ENCODE data around the gene EPM2AIP1. TPM values are rescaled to one million over a fixed set of nuclear protein-coding genes. Genes with fewer than 3 reads are reported as not detected.
A peak's percentile ranks its signal among the peaks of the same experiment; 100 is the strongest.

Gene EPM2AIP1
- total and polyA plus RNA-seq, 9 of the 15 experiments (the other 6 are each of a cell fraction or from before 2014, with no cell fraction given): 6.7 to 44.8 (median 25.2) TPM

DNA sequence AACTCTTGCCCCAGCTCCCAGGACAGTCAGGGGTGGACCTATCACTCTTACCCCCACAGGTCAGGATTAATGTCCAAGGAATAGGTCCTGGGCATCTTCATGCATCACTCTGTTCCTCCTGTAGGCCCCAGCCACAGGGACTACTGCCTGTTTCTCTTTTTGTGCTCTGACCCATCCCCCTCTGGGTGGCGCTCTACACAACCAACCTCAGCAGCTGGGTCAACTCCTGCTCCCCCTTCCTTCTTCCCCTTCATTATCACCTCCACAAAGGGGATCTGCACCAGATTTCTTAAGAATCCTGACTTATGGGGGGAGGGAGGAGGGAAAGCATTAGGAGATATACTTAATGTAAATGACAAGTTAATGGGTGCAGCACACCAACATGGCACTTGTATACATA, 35.9 kb downstream of the EPM2AIP1 start (continued):
- TF ChIP-seq, protein P1, sequence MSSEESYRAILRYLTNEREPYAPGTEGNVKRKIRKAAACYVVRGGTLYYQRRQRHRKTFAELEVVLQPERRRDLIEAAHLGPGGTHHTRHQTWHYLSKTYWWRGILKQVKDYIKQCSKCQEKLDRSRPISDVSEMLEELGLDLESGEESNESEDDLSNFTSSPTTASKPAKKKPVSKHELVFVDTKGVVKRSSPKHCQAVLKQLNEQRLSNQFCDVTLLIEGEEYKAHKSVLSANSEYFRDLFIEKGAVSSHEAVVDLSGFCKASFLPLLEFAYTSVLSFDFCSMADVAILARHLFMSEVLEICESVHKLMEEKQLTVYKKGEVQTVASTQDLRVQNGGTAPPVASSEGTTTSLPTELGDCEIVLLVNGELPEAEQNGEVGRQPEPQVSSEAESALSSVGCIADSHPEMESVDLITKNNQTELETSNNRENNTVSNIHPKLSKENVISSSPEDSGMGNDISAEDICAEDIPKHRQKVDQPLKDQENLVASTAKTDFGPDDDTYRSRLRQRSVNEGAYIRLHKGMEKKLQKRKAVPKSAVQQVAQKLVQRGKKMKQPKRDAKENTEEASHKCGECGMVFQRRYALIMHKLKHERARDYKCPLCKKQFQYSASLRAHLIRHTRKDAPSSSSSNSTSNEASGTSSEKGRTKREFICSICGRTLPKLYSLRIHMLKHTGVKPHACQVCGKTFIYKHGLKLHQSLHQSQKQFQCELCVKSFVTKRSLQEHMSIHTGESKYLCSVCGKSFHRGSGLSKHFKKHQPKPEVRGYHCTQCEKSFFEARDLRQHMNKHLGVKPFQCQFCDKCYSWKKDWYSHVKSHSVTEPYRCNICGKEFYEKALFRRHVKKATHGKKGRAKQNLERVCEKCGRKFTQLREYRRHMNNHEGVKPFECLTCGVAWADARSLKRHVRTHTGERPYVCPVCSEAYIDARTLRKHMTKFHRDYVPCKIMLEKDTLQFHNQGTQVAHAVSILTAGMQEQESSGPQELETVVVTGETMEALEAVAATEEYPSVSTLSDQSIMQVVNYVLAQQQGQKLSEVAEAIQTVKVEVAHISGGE (CRISPR knock-in tag; IDR thresholded peaks at IDR 0.05): no peak
- TF ChIP-seq, protein P2, sequence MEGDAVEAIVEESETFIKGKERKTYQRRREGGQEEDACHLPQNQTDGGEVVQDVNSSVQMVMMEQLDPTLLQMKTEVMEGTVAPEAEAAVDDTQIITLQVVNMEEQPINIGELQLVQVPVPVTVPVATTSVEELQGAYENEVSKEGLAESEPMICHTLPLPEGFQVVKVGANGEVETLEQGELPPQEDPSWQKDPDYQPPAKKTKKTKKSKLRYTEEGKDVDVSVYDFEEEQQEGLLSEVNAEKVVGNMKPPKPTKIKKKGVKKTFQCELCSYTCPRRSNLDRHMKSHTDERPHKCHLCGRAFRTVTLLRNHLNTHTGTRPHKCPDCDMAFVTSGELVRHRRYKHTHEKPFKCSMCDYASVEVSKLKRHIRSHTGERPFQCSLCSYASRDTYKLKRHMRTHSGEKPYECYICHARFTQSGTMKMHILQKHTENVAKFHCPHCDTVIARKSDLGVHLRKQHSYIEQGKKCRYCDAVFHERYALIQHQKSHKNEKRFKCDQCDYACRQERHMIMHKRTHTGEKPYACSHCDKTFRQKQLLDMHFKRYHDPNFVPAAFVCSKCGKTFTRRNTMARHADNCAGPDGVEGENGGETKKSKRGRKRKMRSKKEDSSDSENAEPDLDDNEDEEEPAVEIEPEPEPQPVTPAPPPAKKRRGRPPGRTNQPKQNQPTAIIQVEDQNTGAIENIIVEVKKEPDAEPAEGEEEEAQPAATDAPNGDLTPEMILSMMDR (IDR thresholded peaks at IDR 0.05 in 2 of 3, conservative IDR thresholded peaks at IDR 0.05 in 1 of 3; ENCODE audit: insufficient read depth in 2 of 3, low read depth in 1 of 3, low read length in 3 of 3): peak; percentile 69 to 81 (median 72)
- no peak for TF ChIP-seq DDX20 (tag; IDR thresholded peaks at IDR 0.05; ENCODE audit: low read depth)

DNA sequence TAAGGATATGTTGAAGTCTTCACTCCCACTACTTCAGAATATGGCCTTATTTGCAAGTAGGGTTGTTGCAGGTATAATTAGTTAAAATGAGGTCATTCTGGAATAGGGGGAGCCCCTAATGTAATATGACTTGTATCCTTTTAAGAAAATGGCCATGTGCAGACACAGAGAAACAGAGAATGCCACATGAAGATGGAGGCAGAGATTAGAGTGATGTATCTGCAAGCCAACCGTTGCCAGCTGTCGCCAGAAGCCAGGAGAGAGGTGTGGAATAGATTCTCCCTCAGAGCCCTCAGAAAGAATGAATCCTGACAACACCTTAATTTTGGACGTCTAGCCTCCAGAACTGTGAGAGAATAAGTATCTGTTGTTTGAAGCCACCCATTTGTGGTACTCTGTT, 36.8 kb downstream of the EPM2AIP1 start:
- H3K9me1 ChIP-seq (ENCODE audit: control insufficient read depth, insufficient read depth, low read length): no peaks in the 10 kb centered on the region
- no peak overlapping the region for H3K4me3 ChIP-seq
- no peaks in the 10 kb centered on the region for H3K9me3 ChIP-seq (replicated peaks; ENCODE audit: control insufficient read depth, insufficient read depth, low read depth, low read length)
- ChIA-PET POLR2A (interaction anchor here (0.7 to 0.9 kb wide), 3 partner anchors 10 to 22 kb away, joined by 3 read pairs; no protein-coding TSS in a partner anchor), CTCF (ENCODE audit: low intra/inter-chr PET ratio) (no interaction called here)
- TF ChIP-seq MCM7 (IDR thresholded peaks at IDR 0.05) (no peak), COPS2 (conservative IDR thresholded peaks at IDR 0.05) (no peak), HNRNPLL (IDR thresholded peaks at IDR 0.05; ENCODE audit: low read depth, low read length, poor library complexity, severe bottlenecking) (no peak), FOXP1 (CRISPR knock-in tag; IDR thresholded peaks at IDR 0.05) (no peak), FOXA3 (CRISPR knock-in tag; conservative IDR thresholded peaks at IDR 0.05 in 1 of 2, IDR thresholded peaks at IDR 0.05 in 1 of 2) (no peak), PURB (CRISPR knock-in tag; IDR thresholded peaks at IDR 0.05; ENCODE audit: low read depth) (no peak), POLR2B (IDR thresholded peaks at IDR 0.05; ENCODE audit: low read depth, partially characterized antibody) (no peak), NRF1 (conservative IDR thresholded peaks at IDR 0.05 in 1 of 2, IDR thresholded peaks at IDR 0.05 in 1 of 2) (no peak), RB1 (IDR thresholded peaks at IDR 0.05; ENCODE audit: low read depth) (no peak)
- TF ChIP-seq, protein P3, sequence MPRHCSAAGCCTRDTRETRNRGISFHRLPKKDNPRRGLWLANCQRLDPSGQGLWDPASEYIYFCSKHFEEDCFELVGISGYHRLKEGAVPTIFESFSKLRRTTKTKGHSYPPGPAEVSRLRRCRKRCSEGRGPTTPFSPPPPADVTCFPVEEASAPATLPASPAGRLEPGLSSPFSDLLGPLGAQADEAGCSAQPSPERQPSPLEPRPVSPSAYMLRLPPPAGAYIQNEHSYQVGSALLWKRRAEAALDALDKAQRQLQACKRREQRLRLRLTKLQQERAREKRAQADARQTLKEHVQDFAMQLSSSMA (CRISPR knock-in tag; IDR thresholded peaks at IDR 0.05): no peak
- H3K4me2 ChIP-seq (ENCODE audit: insufficient read depth, low read length): no peak overlapping the region
- no peaks in the 10 kb centered on the region for H3K27me3 ChIP-seq (ENCODE audit: control insufficient read depth in 2 of 2, insufficient read depth in 2 of 2, low read length in 2 of 2)
- no peaks in the 10 kb centered on the region for H3K36me3 ChIP-seq (ENCODE audit: control insufficient read depth, insufficient read depth, low read length)
- H3K9ac ChIP-seq (ENCODE audit: insufficient read depth in 1 of 2, low read depth in 2 of 2, low read length in 2 of 2): no peak overlapping the region
- ATAC-seq (no peak), DNase-seq (ENCODE audit: extremely low read depth in 1 of 4, low spot score in 3 of 4) (no peak), FAIRE-seq (no peak)
- no peaks in the 10 kb centered on the region for H3K79me2 ChIP-seq (ENCODE audit: control insufficient read depth, insufficient read depth, low read length)
- no TSS peak for BruUV-seq (replicated peaks)
- WGBS (ENCODE audit: insufficient coverage, low coverage, missing lambda C conversion rate): 60% methylated on average over 3 of the region's 3 CpGs
- in situ Hi-C loops (cut with MboI) (loop anchor here (10.0 kb wide), 1 partner anchor 221 kb away; no protein-coding TSS in a partner anchor), intact Hi-C loops (cut with micrococcal nuclease) (loop anchor here (5.0 kb wide), 1 partner anchor 256 kb away; no protein-coding TSS in a partner anchor)
- no peak overlapping the region for H2AFZ ChIP-seq (ENCODE audit: low read depth, low read length)
- no peak overlapping the region; the same call in 2 of the 3 replicates for H3K27ac ChIP-seq (ENCODE audit: extremely low read depth, low read depth, low read length)
- no peaks in the 10 kb centered on the region for H4K20me1 ChIP-seq (replicated peaks; ENCODE audit: control insufficient read depth, insufficient read depth, low read length)
- peaks cover 22 to 53% of the 10 kb centered on the region in 2 experiments for H3K4me1 ChIP-seq (replicated peaks in 1 of 2; ENCODE audit: control insufficient read depth in 2 of 2, insufficient read depth in 2 of 2, low read length in 2 of 2)
